ENCODE measurements around the gene CAMTA2. TPM values are rescaled to one million over a fixed set of nuclear protein-coding genes. Genes with fewer than 3 reads are reported as not detected.

The CAMTA2 gene
- total and polyA plus RNA-seq, 9 of the 15 experiments (the other 6 are each of a cell fraction or from before 2014, with no cell fraction given), result 0.24 to 25.1 (median 6.3) TPM

GRCh38 chr17:4970273-4970672 is 17.2 kb downstream of the CAMTA2 start:
- POLR2A ChIA-PET, result interaction anchor here (0.9 to 1.4 kb wide), 2 partner anchors 9 to 61 kb away, joined by 3 to 8 read pairs; no protein-coding TSS in a partner anchor
- 93% methylated on average over 5 of the region's 8 CpGs for WGBS (ENCODE audit: insufficient coverage, low coverage, missing lambda C conversion rate)
- Histone ChIP-seq H3K9me3 (replicated peaks; ENCODE audit: control insufficient read depth, insufficient read depth, low read depth, low read length) (no peaks in the 10 kb centered on the region), H3K36me3 (ENCODE audit: control insufficient read depth, insufficient read depth, low read length) (peaks cover 65% of the 10 kb centered on the region; the same call in 2 of the 3 replicates), H3K9ac (ENCODE audit: insufficient read depth in 1 of 2, low read depth in 2 of 2, low read length in 2 of 2) (no peak overlapping the region), H3K27me3 (ENCODE audit: control insufficient read depth in 2 of 2, insufficient read depth in 2 of 2, low read length in 2 of 2) (no peaks in the 10 kb centered on the region), H2AFZ (ENCODE audit: low read depth, low read length) (no peak overlapping the region), H3K4me2 (ENCODE audit: insufficient read depth, low read length) (no peak overlapping the region), H3K9me1 (ENCODE audit: control insufficient read depth, insufficient read depth, low read length) (no peaks in the 10 kb centered on the region), H4K20me1 (replicated peaks; ENCODE audit: control insufficient read depth, insufficient read depth, low read length) (no peaks in the 10 kb centered on the region), H3K27ac (ENCODE audit: extremely low read depth, low read depth, low read length) (peak overlapping the region; percentile 95; the same call in 1 of the 3 replicates), H3K4me3 (no peak overlapping the region), H3K4me1 (replicated peaks in 1 of 2; ENCODE audit: control insufficient read depth in 2 of 2, insufficient read depth in 2 of 2, low read length in 2 of 2) (peaks cover 23 to 26% of the 10 kb centered on the region in 2 experiments), H3K79me2 (ENCODE audit: control insufficient read depth, insufficient read depth, low read length) (peaks cover 25% of the 10 kb centered on the region)
- DNase-seq (ENCODE audit: extremely low read depth in 1 of 4, low spot score in 3 of 4) (no peak), FAIRE-seq (no peak), ATAC-seq (no peak)
- TF ChIP-seq RBM14 (IDR thresholded peaks at IDR 0.05; ENCODE audit: borderline replicate concordance, insufficient read depth, low read depth, low read length), result no peak
- TF ChIP-seq, protein P1, sequence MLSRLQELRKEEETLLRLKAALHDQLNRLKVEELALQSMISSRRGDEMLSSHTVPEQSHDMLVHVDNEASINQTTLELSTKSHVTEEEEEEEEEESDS (CRISPR knock-in tag; IDR thresholded peaks at IDR 0.05), result no peak
- no peak for TF ChIP-seq ZNF143 (CRISPR knock-in tag; IDR thresholded peaks at IDR 0.05)
- no peak for TF ChIP-seq E2F1 (CRISPR knock-in tag; IDR thresholded peaks at IDR 0.05)
- no peak for TF ChIP-seq SMARCA4 (IDR thresholded peaks at IDR 0.05)
- TF ChIP-seq KLF13 (tag; IDR thresholded peaks at IDR 0.05; ENCODE audit: borderline replicate concordance, low read depth), result no peak
- TF ChIP-seq FOXP1 (CRISPR knock-in tag; IDR thresholded peaks at IDR 0.05), result no peak
- no peak for TF ChIP-seq ZNF408 (CRISPR knock-in tag; IDR thresholded peaks at IDR 0.05; ENCODE audit: low read depth)
- TF ChIP-seq, protein P2, sequence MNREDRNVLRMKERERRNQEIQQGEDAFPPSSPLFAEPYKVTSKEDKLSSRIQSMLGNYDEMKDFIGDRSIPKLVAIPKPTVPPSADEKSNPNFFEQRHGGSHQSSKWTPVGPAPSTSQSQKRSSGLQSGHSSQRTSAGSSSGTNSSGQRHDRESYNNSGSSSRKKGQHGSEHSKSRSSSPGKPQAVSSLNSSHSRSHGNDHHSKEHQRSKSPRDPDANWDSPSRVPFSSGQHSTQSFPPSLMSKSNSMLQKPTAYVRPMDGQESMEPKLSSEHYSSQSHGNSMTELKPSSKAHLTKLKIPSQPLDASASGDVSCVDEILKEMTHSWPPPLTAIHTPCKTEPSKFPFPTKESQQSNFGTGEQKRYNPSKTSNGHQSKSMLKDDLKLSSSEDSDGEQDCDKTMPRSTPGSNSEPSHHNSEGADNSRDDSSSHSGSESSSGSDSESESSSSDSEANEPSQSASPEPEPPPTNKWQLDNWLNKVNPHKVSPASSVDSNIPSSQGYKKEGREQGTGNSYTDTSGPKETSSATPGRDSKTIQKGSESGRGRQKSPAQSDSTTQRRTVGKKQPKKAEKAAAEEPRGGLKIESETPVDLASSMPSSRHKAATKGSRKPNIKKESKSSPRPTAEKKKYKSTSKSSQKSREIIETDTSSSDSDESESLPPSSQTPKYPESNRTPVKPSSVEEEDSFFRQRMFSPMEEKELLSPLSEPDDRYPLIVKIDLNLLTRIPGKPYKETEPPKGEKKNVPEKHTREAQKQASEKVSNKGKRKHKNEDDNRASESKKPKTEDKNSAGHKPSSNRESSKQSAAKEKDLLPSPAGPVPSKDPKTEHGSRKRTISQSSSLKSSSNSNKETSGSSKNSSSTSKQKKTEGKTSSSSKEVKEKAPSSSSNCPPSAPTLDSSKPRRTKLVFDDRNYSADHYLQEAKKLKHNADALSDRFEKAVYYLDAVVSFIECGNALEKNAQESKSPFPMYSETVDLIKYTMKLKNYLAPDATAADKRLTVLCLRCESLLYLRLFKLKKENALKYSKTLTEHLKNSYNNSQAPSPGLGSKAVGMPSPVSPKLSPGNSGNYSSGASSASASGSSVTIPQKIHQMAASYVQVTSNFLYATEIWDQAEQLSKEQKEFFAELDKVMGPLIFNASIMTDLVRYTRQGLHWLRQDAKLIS (CRISPR knock-in tag; IDR thresholded peaks at IDR 0.05), result no peak
- TF ChIP-seq, protein P3, sequence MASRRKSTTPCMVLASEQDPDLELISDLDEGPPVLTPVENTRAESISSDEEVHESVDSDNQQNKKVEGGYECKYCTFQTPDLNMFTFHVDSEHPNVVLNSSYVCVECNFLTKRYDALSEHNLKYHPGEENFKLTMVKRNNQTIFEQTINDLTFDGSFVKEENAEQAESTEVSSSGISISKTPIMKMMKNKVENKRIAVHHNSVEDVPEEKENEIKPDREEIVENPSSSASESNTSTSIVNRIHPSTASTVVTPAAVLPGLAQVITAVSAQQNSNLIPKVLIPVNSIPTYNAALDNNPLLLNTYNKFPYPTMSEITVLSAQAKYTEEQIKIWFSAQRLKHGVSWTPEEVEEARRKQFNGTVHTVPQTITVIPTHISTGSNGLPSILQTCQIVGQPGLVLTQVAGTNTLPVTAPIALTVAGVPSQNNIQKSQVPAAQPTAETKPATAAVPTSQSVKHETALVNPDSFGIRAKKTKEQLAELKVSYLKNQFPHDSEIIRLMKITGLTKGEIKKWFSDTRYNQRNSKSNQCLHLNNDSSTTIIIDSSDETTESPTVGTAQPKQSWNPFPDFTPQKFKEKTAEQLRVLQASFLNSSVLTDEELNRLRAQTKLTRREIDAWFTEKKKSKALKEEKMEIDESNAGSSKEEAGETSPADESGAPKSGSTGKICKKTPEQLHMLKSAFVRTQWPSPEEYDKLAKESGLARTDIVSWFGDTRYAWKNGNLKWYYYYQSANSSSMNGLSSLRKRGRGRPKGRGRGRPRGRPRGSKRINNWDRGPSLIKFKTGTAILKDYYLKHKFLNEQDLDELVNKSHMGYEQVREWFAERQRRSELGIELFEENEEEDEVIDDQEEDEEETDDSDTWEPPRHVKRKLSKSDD (conservative IDR thresholded peaks at IDR 0.05; ENCODE audit: low read length), result no peak
- no peak for TF ChIP-seq ZNF780A (CRISPR knock-in tag; IDR thresholded peaks at IDR 0.05)
- no peak for TF ChIP-seq RHOXF2B (CRISPR knock-in tag; conservative IDR thresholded peaks at IDR 0.05)
- TF ChIP-seq ZNF24 (IDR thresholded peaks at IDR 0.05), result no peak
- no peak for TF ChIP-seq SMAD1 (IDR thresholded peaks at IDR 0.05; ENCODE audit: low read depth, low read length, partially characterized antibody)
- no TSS peak for BruUV-seq (replicated peaks)
- CTCF ChIA-PET (ENCODE audit: low intra/inter-chr PET ratio), result no interaction called here
- in situ Hi-C loops (cut with MboI), result no loop called here
- intact Hi-C loops (cut with micrococcal nuclease), result no loop called here
